B cell (primary cell): ENCODE results near the gene DAB1. TPM values are rescaled to one million over a fixed set of nuclear protein-coding genes. Genes with fewer than 3 reads are reported as not detected.

ENCODE experiments used
- ATAC-seq: fragments of 200-7000 bp; cut with Tn5 transposase; one replicate; pipeline ENCODE4 v1.10.0; 2021; ENCODE audit warnings: low read depth, mild to moderate bottlenecking, moderate number of reproducible peaks, moderate library complexity
- CTCF ChIA-PET: fragments of 350-600 bp; sonication (Branson Sonifier 250); formaldehyde crosslinking; loops from one replicate; lab custom pipeline; 2021; ENCODE audit warnings: antibody characterized with exemption, inconsistent platforms; lab: Charles Lee
- POLR2A ChIA-PET: fragments of 350-600 bp; sonication (Branson Sonifier 250); formaldehyde crosslinking; loops from one replicate; lab custom pipeline; 2021; ENCODE audit warnings: antibody characterized with exemption; lab: Charles Lee
- DNase-seq: peaks from one replicate; pipeline ENCODE4 v3.0.0; 2013
- H2AFZ ChIP-seq: 2 replicates; pipeline ENCODE4 v1.6.1; 2012; ENCODE audit warnings: mild to moderate bottlenecking, low read depth, low read length; ENCODE audit not compliant: insufficient read depth, poor library complexity, severe bottlenecking
- H3K27ac ChIP-seq, 2 donors: 1 replicate in 1 of 2; 2 replicates in 1 of 2; pipeline ENCODE4 v1.5.1; 2012 to 2013; ENCODE audit warnings: low read length in 2 of 2, mild to moderate bottlenecking in 2 of 2, moderate library complexity in 1 of 2
- H3K27me3 ChIP-seq, 4 experiments: fragments of 200-600 bp in 1 of 4; sonication (generic) in 1 of 4; replicated peaks in 1 of 4; 1 replicate in 2 of 4; 2 replicates in 2 of 4; pipeline versions ENCODE4 v1.6.1 to v1.7.0; 2013 to 2016; ENCODE audit warnings: low read length in 3 of 4, mild to moderate bottlenecking in 2 of 4, mixed read lengths in 1 of 4, moderate library complexity in 1 of 4; ENCODE audit not compliant: insufficient read depth in 4 of 4, control insufficient read depth in 3 of 4; ENCODE audit errors: control extremely low read depth in 1 of 4
- H3K36me3 ChIP-seq, 2 experiments: replicated peaks in 1 of 2; 1 replicate in 1 of 2; 2 replicates in 1 of 2; pipeline versions ENCODE4 v1.6.1 to v1.7.1; 2013; ENCODE audit warnings: low read length in 1 of 2; ENCODE audit not compliant: insufficient read depth in 2 of 2, control insufficient read depth in 1 of 2; ENCODE audit errors: control extremely low read depth in 1 of 2, extremely low read depth in 1 of 2
- H3K4me1 ChIP-seq, 2 donors: fragments of 200-600 bp in 1 of 2; sonication (generic) in 1 of 2; 1 replicate in 1 of 2; 2 replicates in 1 of 2; pipeline versions ENCODE4 v1.5.1 to v1.6.1; 2013 to 2017; ENCODE audit warnings: low read length in 2 of 2; ENCODE audit not compliant: control insufficient read depth in 2 of 2, insufficient read depth in 2 of 2
- H3K4me2 ChIP-seq: replicated peaks from 2 replicates; pipeline ENCODE3; 2012; ENCODE audit warnings: mild to moderate bottlenecking, low read depth, low read length; ENCODE audit not compliant: poor library complexity, severe bottlenecking
- H3K4me3 ChIP-seq, 5 experiments: fragments of 200-600 bp in 1 of 5; sonication (generic) in 1 of 5; 1 replicate in 3 of 5; 2 replicates in 2 of 5; pipeline versions ENCODE4 v1.5.1 to v1.7.0; 2011 to 2016; ENCODE audit warnings: low read length in 4 of 5, mild to moderate bottlenecking in 4 of 5, low read depth in 2 of 5, control low read depth in 1 of 5, moderate library complexity in 1 of 5; ENCODE audit not compliant: insufficient read depth in 1 of 5; ENCODE audit errors: control extremely low read depth in 1 of 5, extremely low read depth in 1 of 5
- H3K79me2 ChIP-seq: fragments of 200-600 bp; sonication (generic); one replicate; pipeline ENCODE4 v1.6.0; 2016; ENCODE audit warnings: low read length; ENCODE audit not compliant: control insufficient read depth, insufficient read depth
- H3K9ac ChIP-seq: fragments of 200-600 bp; sonication (generic); 2 replicates; pipeline ENCODE4 v1.6.1; 2017; ENCODE audit warnings: mild to moderate bottlenecking, low read length, moderate library complexity
- H3K9me3 ChIP-seq, 3 donors: one replicate each; pipeline versions ENCODE4 v1.6.1 to v1.7.1; 2013; ENCODE audit warnings: low read length in 2 of 3; ENCODE audit not compliant: control insufficient read depth in 2 of 3, insufficient read depth in 1 of 3; ENCODE audit errors: control extremely low read depth in 1 of 3
- H4K20me1 ChIP-seq: 2 replicates; pipeline ENCODE4 v1.6.0; 2012; ENCODE audit warnings: mild to moderate bottlenecking, low read length; ENCODE audit not compliant: insufficient read depth, control insufficient read depth, poor library complexity, severe bottlenecking
- H3K27ac Mint-ChIP-seq: one replicate; pipeline ENCODE4 v1.8.0; 2021; ENCODE audit warnings: mixed read lengths
- H3K27me3 Mint-ChIP-seq: one replicate; pipeline ENCODE4 v1.8.0; 2021; ENCODE audit warnings: mixed read lengths
- H3K4me1 Mint-ChIP-seq: one replicate; pipeline ENCODE4 v1.8.0; 2021; ENCODE audit warnings: mixed read lengths
- H3K4me3 Mint-ChIP-seq: one replicate; pipeline ENCODE4 v1.8.0; 2021; ENCODE audit warnings: mixed read lengths
- H3K9me3 Mint-ChIP-seq: one replicate; pipeline ENCODE4 v1.8.0; 2022; ENCODE audit warnings: mixed read lengths; ENCODE audit not compliant: insufficient read depth
- CTCF ChIP-seq: fragments of 200-600 bp; IDR thresholded peaks from one replicate; pipeline ENCODE4 v1.8.0; 2022; ENCODE audit warnings: antibody characterized with exemption, mild to moderate bottlenecking
- EZH2 ChIP-seq: IDR thresholded peaks from 2 replicates; pipeline ENCODE4 v1.6.1; 2012; ENCODE audit warnings: borderline replicate concordance, low read depth, mild to moderate bottlenecking, moderate library complexity, low read length; ENCODE audit not compliant: insufficient read depth, poor library complexity, severe bottlenecking
- WGBS: methylation state at CpG from one replicate; pipeline ENCODE4 v1.1.5; 2013; ENCODE audit warnings: missing lambda C conversion rate; ENCODE audit not compliant: insufficient coverage; 5-methylcytosine and 5-hydroxymethylcytosine counted together
- intact Hi-C: fragments of 100-400 bp; cut with micrococcal nuclease; formaldehyde crosslinking; loops from one replicate; pipeline ENCODE4 v1.10.0; 2022
- polyA plus RNA-seq: library from polyadenylated mRNA; depleted of rRNA; stranded (reverse); fragments of >200 nt; gene quantifications from 2 replicates; pipeline ENCODE4 v1.2.3, GENCODE V29; 2012
- total RNA-seq, 2 donors: library from RNA; stranded (reverse); fragments of 120-200 nt in 1 of 2; gene quantifications; 1 replicate in 1 of 2; 2 replicates in 1 of 2; pipeline versions ENCODE4 v1.2.3 to v1.2.4, GENCODE V29; 2013 to 2022

The DAB1 gene
- total and polyA plus RNA-seq, 2 donors (not counting 1 experiment from before 2014, with no cell fraction given): not detected

- no peak overlapping the region for H2AFZ ChIP-seq
- H3K4me3 Mint-ChIP-seq: no peak overlapping the region
- intact Hi-C loops: no loop called here
- no peaks in the 10 kb centered on the region for H3K9me3 Mint-ChIP-seq
- ChIA-PET CTCF (no interaction called here), POLR2A (no interaction called here)
- no peak overlapping the region for H3K9ac ChIP-seq
- H3K9me3 ChIP-seq: peaks cover 0 to 3% (median 0%) of the 10 kb centered on the region in 3 donors
- no peaks in the 10 kb centered on the region for H3K4me1 ChIP-seq
- no peak overlapping the region for H3K27ac Mint-ChIP-seq
- no peaks in the 10 kb centered on the region for H3K4me1 Mint-ChIP-seq
- ATAC-seq (no peak), DNase-seq (no peak)
- H3K4me2 ChIP-seq: no peak overlapping the region
- H3K27me3 Mint-ChIP-seq: peaks cover 2% of the 10 kb centered on the region
- no peak overlapping the region for H3K4me3 ChIP-seq
- no peak for TF ChIP-seq EZH2
- TF ChIP-seq CTCF: no peak
- H3K36me3 ChIP-seq: no peaks in the 10 kb centered on the region
- H4K20me1 ChIP-seq: no peaks in the 10 kb centered on the region
- no peaks in the 10 kb centered on the region for H3K79me2 ChIP-seq
- no CpG with 5 or more reads among the region's 5 CpGs for WGBS
- no peaks in the 10 kb centered on the region for H3K27me3 ChIP-seq
- no peak overlapping the region for H3K27ac ChIP-seq
These were observed 96.5 kb downstream of the DAB1 start for GRCh38 chr1:57327336-57327735.

- POLR2A ChIA-PET: no interaction called here
- DNase-seq: no peak
- Histone ChIP-seq H3K4me3 (no peak overlapping the region), H3K27ac (no peak overlapping the region), H3K36me3 (no peaks in the 10 kb centered on the region), H2AFZ (no peak overlapping the region), H3K27me3 (no peaks in the 10 kb centered on the region), H3K79me2 (no peaks in the 10 kb centered on the region), H4K20me1 (no peaks in the 10 kb centered on the region), H3K9ac (no peak overlapping the region), H3K9me3 (peaks cover 0 to 2% (median 0%) of the 10 kb centered on the region in 3 donors), H3K4me1 (no peaks in the 10 kb centered on the region), H3K4me2 (no peak overlapping the region)
- Mint-ChIP-seq H3K4me1 (no peaks in the 10 kb centered on the region), H3K4me3 (no peak overlapping the region), H3K27me3 (peaks cover 2% of the 10 kb centered on the region), H3K27ac (no peak overlapping the region), H3K9me3 (no peaks in the 10 kb centered on the region)
- 92% methylated on average over 1 of the region's 1 CpG for WGBS
- no peak for TF ChIP-seq EZH2
- TF ChIP-seq CTCF: no peak
- CTCF ChIA-PET: no interaction called here
- intact Hi-C loops: no loop called here
- no peak for ATAC-seq
These were observed 98.3 kb downstream of the DAB1 start for GRCh38 chr1:57325536-57325935.
